ENCODE results near the gene RAET1G. TPM values are rescaled to one million over a fixed set of nuclear protein-coding genes. Genes with fewer than 3 reads are reported as not detected.
A peak's percentile ranks its signal among the peaks of the same experiment; 100 is the strongest.
"Not testable (repeated sequence)": the region's sequence is repeated elsewhere in the genome, so short reads cannot be mapped to it uniquely, and the experiment has no call there.

Gene RAET1G
- polyA plus RNA-seq, 2 of the 4 experiments (the other 2 are of a cell fraction), result 10.1 to 24.4 TPM

- no peak overlapping the region for H3K4me3 ChIP-seq
- 0 out of 3 replicates have a peak, but pooled peaks cover 3% of the 10 kb centered on the region for H3K4me1 ChIP-seq
- no peaks in the 10 kb centered on the region for H3K9me3 ChIP-seq
- no peak overlapping the region for H3K27ac ChIP-seq
- FAIRE-seq, result no peak
- ChIA-PET POLR2A (no interaction called here), CTCF (interaction anchor here (1.7 kb wide), 1 partner anchor 868 kb away, joined by 3 read pairs; no protein-coding TSS in a partner anchor)
- 8% methylated on average over 1 of the region's 1 CpG for WGBS (ENCODE audit: missing lambda C conversion rate)
- DNase-seq (ENCODE audit: low read depth in 1 of 2, low spot score in 1 of 2), result no peak
- no peak for ATAC-seq
- TF ChIP-seq EHF (CRISPR knock-in tag; IDR thresholded peaks at IDR 0.05), result no peak
- TF ChIP-seq NR3C1 (IDR thresholded peaks at IDR 0.05), result no peak
- no peak overlapping the region for H3K4me2 ChIP-seq
Observed at GRCh38 chr6:149948011-149948410, 25.1 kb upstream of the RAET1G start.

DNA sequence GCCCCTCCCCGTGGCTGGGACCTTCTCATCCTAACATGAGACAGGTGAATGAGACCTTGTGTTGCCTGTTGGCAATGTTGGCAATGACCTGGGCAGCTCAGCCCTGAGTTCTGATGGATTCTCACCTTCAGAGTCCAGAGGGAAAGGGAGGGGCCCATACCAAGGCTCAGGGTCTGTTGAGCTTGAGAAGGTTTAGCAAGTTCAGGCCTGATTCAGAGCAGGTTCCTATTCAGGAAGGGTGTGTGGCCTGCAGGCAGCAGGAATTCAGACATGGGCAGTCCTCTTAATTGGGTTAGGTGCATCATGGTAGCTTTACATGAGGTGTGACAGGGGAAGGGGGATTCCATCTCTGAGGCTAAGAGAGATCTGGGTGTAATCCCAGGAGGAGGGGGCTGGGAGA, 24.6 kb upstream of the RAET1G start:
- H3K4me2 ChIP-seq; ATAC-seq; FAIRE-seq; CTCF ChIA-PET; H3K27ac ChIP-seq; POLR2A ChIA-PET; H3K9me3 ChIP-seq; H3K4me3 ChIP-seq; H3K4me1 ChIP-seq; DNase-seq (ENCODE audit: low read depth in 1 of 2, low spot score in 1 of 2): not testable (repeated sequence)
- no CpG with 5 or more reads among the region's 1 CpG for WGBS (ENCODE audit: missing lambda C conversion rate)

DNA sequence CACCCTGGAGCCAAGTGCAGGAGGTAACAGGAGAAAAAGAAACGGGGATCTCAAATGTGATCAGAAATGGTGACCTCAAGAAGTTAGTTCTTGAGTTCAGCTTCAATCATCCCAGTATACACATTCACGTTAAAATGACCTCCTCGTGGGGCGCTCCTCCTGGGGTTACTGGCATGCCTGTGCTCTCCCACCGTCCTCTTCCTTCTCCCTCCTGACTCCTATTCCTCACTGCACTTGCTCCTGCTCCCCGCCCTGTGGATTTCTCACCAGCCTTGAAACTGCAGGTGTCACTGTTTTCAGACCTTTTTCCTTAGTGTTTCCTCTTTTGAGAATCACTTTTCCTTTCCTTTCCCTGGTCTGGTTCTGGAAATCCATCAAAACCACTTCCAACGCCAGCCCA, 23.7 kb upstream of the RAET1G start:
- H3K4me1 ChIP-seq; ATAC-seq; H3K4me3 ChIP-seq; H3K9me3 ChIP-seq; DNase-seq (ENCODE audit: low read depth in 1 of 2, low spot score in 1 of 2); FAIRE-seq; CTCF ChIA-PET; H3K27ac ChIP-seq; POLR2A ChIA-PET; H3K4me2 ChIP-seq: not testable (repeated sequence)
- 69% methylated on average over 7 of the region's 7 CpGs for WGBS (ENCODE audit: missing lambda C conversion rate)

GRCh38 chr6:149945276-149945675, 22.4 kb upstream of the RAET1G start:
- H3K4me1 ChIP-seq; POLR2A ChIA-PET; H3K4me2 ChIP-seq; FAIRE-seq; DNase-seq (ENCODE audit: low read depth in 1 of 2, low spot score in 1 of 2); H3K4me3 ChIP-seq; H3K9me3 ChIP-seq; H3K27ac ChIP-seq; CTCF ChIA-PET; ATAC-seq: not testable (repeated sequence)
- WGBS (ENCODE audit: missing lambda C conversion rate), result 65% methylated on average over 3 of the region's 6 CpGs

DNA sequence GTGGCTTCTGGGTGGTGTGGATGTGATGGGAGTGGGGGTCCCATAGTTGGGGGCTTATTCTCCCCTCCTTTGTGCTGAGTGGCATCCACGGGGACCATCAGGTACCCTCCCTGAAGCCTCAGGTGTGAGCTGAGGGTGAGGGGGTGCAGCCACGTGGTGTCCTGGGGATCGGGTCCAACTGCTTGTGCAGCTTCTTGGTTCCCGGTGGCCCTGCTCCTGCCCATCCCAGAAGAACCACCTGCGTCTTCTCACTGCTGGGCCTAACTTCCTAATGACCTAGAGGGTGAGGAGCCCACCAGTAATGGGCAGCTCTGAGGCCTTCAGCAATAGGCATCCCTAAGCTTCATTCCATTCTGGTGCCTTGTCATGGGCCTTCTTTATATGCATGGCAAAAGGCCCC, 20.4 kb upstream of the RAET1G start:
- H3K27ac ChIP-seq; H3K4me1 ChIP-seq; H3K4me3 ChIP-seq; ATAC-seq; DNase-seq (ENCODE audit: low read depth in 1 of 2, low spot score in 1 of 2); H3K4me2 ChIP-seq; H3K9me3 ChIP-seq; POLR2A ChIA-PET; FAIRE-seq; CTCF ChIA-PET: not testable (repeated sequence)
- 94% methylated on average over 4 of the region's 5 CpGs for WGBS (ENCODE audit: missing lambda C conversion rate)

DNA sequence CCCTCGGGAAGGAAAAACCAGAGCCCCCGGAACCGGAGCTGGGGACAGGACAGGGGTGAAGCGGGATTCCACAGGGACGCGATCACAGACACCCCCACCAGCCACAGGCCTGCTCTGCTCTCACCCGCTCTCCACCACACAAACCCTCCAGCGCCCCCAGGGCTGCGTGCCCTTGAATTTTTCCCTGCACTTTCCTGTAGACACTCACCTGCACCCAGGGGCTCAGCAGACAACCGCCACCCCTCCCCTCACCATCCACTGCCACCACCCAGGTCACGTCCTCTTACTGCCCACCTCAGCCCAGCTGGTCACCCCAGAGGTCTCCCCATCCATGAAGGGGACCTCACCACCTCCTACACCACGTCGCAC, 19.5 kb upstream of the RAET1G start:
- Histone ChIP-seq H3K4me2 (peak overlapping the region; percentile 88), H3K4me1 (peaks cover 4% of the 10 kb centered on the region; the same call in 1 of the 3 replicates), H3K9me3 (no peaks in the 10 kb centered on the region), H3K4me3 (peak overlapping the region; percentile 56), H3K27ac (peak overlapping the region; percentile 34 to 70; a peak in 3 of 6 replicates)
- TF ChIP-seq USF2 (IDR thresholded peaks at IDR 0.05), result no peak
- 25% methylated on average over 7 of the region's 13 CpGs for WGBS (ENCODE audit: missing lambda C conversion rate)
- CTCF ChIA-PET, result no interaction called here
- ATAC-seq, result peak in 1 of 2 experiments; percentile 31; a peak in 3 of 6 replicates
- DNase-seq (ENCODE audit: low read depth in 1 of 2, low spot score in 1 of 2), result no peak
- POLR2A ChIA-PET, result no interaction called here
- FAIRE-seq, result no peak

- WGBS (ENCODE audit: missing lambda C conversion rate), result 2% methylated on average over 35 of the region's 62 CpGs
- H3K4me3 ChIP-seq, result peak within 1 kb of the TSS; percentile 56
- H3K27ac ChIP-seq, result peak within 1 kb of the TSS; percentile 39 to 70; a peak in 5 of 6 replicates
- TF ChIP-seq FOSL2 (IDR thresholded peaks at IDR 0.05) (no peak), FOSL2 (CRISPR knock-in tag; IDR thresholded peaks at IDR 0.05) (peak; percentile 27; the same call in 1 of the 2 replicates), ZFP36 (IDR thresholded peaks at IDR 0.05; ENCODE audit: borderline replicate concordance, partially characterized antibody) (no peak), E2F6 (IDR thresholded peaks at IDR 0.05; ENCODE audit: borderline replicate concordance, low read depth) (peak; percentile 76)
- TF ChIP-seq, protein P1, sequence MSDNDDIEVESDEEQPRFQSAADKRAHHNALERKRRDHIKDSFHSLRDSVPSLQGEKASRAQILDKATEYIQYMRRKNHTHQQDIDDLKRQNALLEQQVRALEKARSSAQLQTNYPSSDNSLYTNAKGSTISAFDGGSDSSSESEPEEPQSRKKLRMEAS (IDR thresholded peaks at IDR 0.05), result peak; percentile 57; the same call in 1 of the 2 replicates
- DNase-seq (ENCODE audit: low read depth in 1 of 2, low spot score in 1 of 2) (peak; percentile 76 to 87), FAIRE-seq (no peak), ATAC-seq (peak; percentile 83 to 91)
- ChIA-PET CTCF (interaction anchor here (1.3 to 1.9 kb wide), 2 partner anchors 9 to 75 kb away, joined by 4 to 7 read pairs; no protein-coding TSS in a partner anchor), POLR2A (no interaction called here)
- H3K4me1 ChIP-seq, result peaks cover 4% of the 10 kb centered on the region; the same call in 1 of the 3 replicates
- H3K9me3 ChIP-seq, result no peaks in the 10 kb centered on the region
- H3K4me2 ChIP-seq, result peak within 1 kb of the TSS; percentile 88
Observed at GRCh38 chr6:149941583-149942460, 18.9 kb upstream of the RAET1G start, which contains the start of gene ULBP2. ULBP2 (plus strand) TSS chr6:149942014; CDS start chr6:149942073, 59 bp downstream.
